GM18517 (cell line): ENCODE data around the gene FAM193A.
A peak's percentile ranks its signal among the peaks of the same experiment; 100 is the strongest.

Experiments
- ATAC-seq: cut with Tn5 transposase; IDR thresholded peaks from one replicate; pipeline ENCODE4 v1.9.1; 2021; ENCODE audit warnings: mild to moderate bottlenecking, moderate library complexity; ENCODE audit not compliant: unreplicated experiment

The FAM193A gene

DNA sequence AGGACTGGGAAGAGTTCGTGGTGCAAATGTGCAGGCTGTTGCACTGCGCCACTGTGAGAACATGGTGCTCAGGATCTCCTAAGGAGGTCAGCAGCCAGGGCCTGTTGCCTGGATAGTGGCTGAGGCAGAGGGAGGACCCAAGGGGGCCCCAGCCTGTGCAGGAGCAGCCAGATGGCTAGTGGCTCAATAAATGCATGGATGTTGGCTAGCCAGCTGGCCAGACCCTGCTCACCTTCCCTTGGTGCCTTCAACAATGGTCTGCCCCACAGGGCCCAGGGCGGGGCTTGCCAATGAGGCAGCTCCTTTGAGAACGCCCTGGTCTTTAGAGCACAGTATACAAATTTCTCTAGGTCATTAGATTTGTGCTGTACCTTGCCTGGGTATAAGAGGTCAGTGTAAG, 152.2 kb downstream of the FAM193A start:
- ATAC-seq: no peak

DNA sequence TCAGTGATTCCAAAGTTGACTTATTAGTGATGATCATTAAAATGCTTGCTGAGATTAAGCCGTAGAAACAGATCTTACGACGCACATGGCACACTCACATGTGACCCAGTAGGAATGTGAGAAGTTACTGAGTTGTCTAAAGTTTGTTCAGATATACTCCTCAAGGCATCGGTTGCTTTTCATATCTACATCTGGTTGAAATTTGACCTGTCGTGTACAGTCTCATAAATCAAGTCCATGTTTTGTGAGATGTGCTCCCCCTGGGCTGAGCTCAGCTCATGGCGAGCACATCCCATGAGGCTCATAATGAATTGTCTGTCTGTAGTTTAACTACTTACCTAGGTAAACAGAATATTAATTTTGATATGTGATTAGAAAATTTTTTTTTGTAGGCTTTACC, 152.7 kb downstream of the FAM193A start:
- no peak for ATAC-seq

DNA sequence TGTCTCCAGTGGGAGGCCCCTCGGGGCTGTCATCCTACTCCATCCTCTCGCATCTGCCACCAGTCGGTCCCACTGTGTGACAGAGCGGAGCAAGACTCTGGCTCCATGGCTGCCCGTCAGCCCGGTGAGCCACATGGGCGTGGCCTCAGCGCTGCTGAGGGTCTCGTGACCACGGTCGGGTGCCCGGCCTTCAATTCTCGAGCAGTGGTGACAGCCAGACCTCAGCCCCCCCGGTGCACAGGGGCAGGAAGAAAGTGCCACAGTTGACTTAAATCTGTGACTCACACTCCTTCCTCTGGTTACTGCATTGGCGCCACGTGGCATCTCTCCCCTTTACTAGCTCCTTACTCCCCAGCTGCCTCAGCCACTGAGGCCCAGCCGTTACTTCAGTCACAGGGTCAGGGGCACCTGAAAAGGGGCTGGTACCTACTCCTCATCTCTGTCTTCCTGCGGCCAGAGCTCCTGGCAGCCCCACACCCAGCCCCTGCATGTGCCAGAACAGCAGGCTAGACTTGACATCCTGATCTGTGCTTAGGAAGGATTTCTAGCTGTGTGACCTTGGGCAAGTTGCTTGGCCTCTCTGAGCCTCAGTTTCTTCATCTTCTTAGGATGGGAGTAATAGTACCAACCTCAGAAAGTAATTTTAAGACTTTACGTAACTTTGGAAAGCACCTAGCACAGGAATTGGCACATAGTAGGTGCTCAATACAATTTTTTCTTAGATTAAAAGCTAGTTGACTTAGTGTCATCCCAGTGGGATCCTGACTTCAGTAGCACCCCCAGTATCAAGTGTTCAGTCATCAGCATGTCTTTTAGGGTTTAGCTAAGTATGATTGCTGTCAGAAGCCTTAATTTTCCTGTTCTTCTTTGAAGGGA, 153.6 kb downstream of the FAM193A start:
- ATAC-seq: no peak

DNA sequence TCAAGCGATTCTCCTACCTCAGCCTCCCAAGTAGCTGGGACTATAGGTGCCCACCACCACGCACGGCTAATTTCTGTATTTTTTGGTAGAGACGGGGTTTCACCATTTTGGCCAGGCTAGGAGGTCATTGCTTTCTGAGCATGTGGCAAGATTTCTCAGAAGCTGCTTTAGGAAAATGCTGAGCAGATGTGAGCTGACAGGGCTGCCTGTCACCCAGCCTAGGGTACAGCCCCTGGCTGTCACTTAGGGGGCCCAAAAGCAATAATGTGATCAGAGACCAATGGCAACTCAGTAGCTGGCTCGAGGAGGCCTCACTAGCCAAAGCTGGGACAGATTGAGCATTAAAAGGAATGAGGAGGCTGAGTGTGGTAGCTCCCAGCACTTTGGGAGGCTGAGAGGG, 154.9 kb downstream of the FAM193A start:
- no peak for ATAC-seq

DNA sequence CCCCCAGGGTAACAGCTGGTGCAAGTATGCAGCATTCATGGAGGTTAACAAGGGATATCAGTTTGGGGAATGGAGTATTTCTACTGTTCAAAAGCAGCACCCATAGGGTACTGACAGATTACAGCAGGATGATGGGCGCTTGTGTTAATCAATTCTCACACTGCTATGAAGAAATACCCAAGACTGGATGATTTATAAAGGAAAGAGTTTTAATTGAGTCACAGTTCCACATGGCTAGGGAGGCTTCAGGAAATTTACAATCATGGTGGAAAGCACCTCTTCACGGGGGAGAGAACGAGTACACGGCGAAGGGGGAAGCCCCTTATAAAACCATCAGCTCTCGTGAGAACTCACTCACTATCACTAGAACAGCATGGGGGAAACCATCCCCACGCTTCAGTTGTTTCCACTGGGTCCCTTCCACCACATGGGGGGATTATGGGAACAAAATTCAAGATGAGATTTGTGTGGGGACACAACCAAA, 155.5 kb downstream of the FAM193A start:
- no peak for ATAC-seq

DNA sequence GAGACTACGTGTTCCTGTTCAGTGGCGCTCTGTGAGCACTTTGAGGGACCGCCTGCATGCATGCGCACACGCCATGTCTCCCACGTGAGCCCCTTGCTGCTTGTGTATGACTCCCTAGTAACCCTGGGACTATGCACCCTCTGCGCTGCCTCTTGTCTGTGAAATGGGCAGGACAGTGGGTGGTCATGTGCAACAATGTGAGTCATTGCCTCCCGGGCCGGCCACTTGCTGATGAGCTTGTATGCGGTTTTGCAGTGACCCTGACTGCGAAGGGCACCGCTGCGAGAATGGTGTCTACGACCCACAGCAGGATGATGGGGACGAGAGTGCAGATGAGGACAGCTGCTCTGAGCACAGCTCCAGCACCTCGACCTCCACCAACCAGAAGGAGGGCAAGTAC, 158.2 kb downstream of the FAM193A start:
- no peak for ATAC-seq

DNA sequence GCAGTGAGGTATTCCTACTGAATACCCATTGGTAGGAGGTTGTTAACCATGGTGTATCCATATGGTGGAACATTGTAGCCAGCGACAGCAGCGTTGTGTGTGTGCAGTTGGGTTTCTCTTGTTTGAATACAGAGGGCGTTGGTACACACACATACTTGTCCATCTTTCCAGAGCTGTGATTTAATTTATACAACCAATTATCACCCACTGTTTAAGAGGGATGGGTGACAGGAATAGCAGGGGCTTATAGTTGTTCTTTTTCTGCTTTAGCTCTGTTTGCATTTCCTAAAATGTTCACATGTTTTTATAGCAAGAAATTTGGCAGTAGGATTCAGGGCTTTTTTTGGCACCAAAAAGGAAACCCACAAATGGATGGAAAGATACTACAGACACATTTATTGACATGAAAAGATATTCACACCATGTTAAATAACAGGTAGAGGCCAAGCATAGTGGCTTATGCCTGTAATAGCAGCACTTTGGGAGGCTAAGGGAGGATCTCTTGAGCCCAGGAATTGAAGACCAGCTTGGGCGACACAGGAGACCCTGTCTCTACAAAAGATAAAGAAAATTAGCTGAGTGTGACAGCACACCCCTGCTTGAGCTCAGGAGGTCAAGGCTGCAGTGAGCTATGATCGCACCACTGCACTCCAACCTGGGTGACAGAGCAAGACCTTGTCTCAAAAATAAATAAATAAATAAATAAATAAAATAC, 159.1 kb downstream of the FAM193A start:
- no peak for ATAC-seq

DNA sequence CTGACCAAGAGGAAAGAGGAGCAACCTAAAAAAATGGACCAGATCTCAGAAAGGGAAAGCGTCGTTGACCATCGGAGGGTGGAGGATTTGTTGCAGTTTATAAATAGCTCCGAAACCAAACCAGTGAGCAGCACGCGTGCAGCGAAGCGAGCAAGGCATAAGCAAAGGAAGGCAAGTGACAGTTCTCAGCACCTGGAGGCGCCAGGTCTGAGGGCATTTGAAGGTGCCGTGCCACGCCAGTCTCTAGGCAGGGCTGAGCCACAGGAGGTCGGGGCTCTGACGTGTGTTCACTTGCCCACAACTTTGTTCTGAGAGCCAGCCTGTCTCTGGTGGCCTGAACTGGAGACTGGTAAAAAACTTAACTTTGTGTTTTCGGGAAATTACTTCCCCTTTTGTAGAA, 160.0 kb downstream of the FAM193A start:
- peak; percentile 93 for ATAC-seq

DNA sequence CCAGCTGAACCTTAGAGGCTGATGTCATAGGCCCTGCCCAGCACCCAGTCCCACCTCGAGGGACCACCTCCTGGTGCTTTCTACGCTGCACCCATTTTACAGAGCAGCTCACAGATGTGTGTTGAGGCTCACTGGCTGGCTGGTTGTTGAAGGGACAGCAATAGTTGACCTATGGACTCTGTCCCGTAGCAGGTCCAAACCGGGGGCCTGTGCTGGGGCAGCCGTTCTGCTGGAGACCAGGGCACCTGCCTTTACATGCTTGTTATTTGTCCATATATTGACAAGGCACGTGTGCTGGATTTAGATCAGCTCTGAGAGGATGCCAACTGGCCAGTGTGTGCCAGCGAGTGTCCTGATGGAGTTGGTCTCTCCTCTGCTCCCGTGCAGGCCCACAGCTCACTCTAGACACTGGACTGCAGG, 161.6 kb downstream of the FAM193A start:
- no peak for ATAC-seq

DNA sequence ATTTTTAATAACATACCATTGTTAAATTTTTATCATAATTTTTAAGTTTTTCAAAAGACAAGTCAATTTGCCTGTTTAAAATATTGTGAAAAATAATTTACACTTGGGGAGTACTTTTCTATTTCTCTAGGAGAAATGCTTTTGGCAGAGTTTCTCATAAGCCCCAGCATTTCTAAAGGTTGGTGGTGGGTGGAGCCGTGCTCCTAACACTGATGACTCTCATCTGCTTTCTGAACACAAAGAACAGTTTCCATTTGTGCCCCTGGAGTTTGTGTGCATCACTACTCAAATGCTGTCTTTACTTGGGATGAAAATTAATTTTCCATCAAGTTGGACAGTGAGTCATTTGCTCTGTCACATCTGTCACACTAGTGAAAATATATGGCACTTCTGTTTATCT, 162.1 kb downstream of the FAM193A start:
- no peak for ATAC-seq

DNA sequence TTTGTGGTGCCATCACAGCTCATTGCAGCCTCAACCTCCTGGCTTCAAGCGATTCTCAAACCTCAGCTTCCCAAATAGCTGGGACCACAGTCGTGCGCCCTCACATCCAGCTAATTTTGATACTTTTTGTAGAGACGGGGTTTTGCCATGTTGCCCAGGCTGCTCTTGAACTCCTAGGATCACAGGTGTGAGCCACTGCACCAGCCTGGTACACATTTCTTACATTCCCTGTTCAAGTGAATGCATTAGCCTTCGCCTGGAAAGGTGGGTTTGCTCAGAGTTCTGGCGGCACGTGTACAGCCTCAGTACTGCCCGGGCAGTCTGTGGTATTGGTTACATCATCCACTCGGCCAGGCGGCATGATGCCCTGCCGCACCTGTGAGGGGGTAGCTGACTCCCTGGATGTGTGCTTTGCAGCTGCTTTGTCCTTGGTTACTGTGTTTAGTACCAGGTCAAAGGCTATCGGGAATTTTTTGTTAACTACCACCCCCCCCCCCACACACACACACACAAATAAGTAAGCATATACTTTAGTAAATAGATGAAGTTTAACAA, 162.6 kb downstream of the FAM193A start:
- ATAC-seq: no peak

DNA sequence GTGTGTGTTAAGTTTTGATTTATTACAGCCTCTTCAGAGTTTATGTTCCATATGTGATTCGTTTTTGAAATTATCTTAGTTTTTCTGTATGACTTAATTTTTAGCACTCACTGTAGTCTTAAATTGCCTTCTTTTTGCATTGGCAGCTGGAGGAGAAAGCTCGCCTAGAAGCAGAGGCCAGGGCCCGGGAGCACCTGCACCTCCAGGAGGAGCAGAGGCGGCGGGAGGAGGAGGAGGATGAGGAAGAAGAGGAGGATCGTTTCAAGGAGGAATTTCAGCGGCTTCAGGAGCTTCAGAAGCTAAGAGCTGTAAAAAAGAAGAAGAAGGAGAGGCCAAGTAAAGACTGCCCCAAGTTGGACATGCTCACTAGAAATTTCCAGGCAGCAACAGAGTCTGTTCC, 163.1 kb downstream of the FAM193A start:
- no peak for ATAC-seq

DNA sequence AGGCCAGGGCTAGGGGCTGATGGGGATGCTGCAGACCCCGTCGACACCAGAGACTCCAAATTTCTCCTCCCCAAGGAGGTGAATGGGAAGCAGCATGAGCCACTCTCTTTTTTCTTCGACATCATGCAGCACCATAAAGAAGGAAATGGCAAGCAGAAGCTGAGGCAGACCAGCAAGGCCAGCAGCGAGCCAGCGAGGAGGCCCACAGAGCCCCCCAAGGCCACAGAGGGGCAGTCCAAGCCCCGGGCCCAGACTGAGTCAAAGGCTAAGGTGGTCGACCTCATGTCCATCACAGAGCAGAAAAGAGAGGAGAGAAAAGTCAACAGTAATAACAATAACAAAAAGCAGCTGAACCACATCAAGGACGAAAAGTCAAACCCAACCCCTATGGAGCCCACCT, 163.6 kb downstream of the FAM193A start:
- no peak for ATAC-seq

DNA sequence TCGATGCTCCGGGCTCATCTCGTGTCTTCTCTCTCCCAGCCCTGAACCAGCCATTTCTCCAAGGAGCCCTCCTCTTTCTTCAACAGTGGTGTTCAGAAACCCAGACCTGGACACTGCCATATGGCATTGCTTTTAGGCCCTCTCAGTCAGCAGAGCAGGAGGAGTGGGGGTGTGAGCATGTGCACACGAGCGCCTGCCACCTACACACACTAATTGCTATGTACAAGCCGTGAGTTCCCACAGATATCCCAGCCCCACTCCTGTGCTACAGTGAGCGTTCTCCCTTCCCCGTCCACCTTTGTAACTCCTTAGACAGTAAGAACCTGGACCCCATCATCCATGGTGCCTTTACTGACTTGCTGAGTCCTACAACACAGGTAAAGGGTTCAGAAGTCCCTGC, 165.9 kb downstream of the FAM193A start:
- ATAC-seq: no peak

DNA sequence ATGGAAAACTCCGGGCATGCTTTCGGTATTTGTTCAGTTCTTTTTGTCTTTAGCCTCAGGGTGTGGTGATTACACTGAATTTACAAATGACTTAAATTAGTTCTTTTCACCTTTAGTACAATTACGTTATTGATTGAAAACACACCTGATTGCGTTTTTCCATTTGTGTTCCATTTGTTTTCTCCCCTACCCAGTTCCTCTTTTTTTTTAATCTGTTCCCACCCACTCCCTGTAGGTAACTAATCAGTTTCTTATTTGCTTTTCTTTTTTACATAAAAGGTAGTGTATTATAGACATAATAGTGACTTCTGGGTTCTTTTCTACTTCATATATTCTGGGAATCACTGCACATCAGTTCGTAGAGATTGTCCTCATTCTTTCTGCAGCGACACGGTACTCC, 166.3 kb downstream of the FAM193A start:
- no peak for ATAC-seq

DNA sequence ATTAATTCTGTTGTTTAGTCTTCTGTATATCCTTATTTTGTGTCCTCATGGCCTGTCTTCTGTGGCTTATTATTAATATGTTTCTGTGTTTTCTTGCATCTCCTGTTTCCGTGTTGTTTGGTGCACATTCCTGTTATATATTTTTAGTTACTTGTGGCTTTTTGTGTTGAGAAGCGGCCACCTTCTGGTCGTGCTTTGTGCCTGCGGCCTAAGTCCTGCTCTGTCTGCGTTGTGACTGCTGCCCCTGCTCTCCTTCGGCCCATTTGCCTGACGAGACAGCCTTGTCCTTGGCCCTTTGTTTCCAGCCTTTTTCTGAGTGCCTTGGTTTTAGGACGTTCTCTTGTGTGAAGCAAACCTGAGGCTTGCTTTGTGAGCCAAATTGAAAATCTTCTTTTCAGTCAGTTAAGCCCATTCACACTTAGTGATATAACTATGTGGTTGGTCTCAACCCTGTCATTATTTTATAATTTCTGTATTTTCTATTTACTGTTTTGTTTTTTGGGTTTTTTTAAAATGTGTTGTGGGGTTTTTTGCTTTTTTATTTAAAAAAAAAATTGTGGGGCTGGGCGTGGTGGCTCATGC, 175.9 kb downstream of the FAM193A start:
- no peak for ATAC-seq

DNA sequence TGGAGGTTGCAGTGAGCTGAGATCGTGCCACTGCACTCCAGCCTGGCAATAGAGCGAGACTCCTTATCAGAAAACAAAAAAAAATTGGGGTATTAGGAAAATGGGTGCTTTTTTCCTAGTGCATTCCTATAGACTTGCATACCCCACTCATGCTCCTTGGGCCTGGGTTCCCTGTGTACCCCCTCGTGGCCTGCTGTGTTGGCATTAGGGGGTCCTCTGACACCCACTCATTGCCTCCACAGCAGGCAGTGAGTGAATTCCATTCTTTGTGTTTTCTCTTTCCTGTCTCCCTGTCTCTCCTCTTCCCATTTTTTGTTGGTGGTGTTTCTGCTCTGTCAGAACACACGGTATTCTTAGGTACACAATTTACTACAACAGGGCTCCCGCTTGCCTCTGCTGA, 176.9 kb downstream of the FAM193A start:
- no peak for ATAC-seq

DNA sequence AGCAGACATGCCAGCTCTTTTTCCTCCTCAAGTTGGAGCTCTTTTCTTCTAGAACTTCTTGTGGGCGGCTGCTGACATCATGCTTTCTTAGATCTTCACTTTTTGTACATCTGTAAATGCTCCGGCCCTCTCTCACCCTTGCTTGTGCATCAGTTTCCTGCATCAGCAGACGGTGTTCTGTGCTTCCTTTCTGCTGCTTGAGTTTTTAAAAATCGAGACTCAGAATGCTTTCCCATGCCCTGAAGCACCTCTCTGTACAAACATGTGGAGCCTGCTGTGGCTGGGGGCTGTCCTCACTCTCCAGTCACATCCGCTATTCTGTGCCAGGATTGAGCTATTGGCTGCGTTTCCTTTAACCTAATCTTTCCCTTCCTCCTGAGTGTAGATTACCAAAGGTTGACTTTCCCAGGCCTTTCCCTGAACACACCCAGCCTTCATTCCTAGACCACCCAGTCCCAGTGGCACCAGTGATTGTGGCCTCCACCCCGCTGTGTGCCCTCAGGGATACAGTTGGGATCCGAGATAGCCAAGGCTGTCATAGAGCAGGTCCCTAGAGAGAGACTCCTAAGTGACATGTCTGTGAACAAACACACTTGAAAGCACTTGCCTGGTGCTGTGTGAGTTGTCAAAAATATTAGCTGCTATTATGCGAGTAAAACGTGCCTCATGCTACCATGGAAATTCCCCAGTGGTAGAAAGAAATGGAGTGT, 177.8 kb downstream of the FAM193A start:
- no peak for ATAC-seq

DNA sequence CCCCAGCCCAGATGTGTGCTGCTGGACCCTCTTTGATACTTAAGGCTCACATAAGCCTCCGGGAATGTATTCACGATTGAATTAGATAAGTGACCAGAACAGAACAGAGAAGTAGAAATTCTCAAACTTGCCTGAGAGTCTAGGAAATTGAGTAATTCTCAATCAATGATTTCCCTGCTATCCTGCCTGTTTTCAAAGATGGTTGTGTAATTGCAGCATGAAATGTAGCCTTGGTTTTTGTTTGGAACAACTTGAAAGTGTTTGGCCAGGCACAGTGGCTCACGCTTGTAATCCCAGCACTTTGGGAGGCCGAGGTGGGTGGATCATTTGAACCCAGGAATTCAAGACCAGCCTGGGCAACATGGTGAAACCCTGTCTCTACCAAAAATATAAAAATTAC, 178.5 kb downstream of the FAM193A start:
- no peak for ATAC-seq

DNA sequence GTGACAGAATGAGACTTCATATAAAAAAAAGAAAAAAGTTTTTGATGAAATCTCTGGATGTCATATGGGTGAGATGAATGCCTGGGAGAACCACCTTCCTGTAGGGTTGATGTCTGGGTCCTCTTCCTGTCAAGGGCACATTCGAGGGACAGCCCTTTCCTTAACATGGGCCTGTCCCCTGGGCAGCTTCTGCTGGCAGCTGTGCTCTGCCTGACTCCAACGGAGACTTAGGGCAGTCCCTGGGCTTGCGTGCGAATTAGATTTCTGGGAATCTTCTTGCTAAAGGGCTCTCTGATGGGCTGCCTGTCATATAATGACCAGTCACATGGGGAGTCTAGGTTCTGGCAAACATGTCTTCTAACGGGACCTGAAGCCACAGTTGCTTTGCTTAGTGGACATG, 179.0 kb downstream of the FAM193A start:
- ATAC-seq: no peak

DNA sequence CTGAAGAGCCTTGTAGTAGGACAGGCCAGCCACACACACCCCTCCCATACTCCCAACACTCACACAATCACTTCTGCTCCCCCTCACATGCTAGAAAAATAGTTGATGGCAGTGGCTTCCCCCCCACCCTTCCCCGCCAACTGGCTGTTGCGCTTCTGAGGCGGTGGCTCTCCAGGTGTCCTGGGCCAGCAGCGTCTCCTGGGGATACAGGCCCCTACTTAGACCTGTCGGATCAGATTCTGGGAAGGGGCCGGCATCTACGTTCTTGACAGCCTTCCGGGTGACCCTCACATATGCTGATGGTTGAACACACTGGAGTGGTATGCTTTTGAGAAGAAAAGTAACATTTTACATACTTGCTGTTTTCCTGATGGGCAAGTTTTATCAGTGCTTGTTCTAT, 179.8 kb downstream of the FAM193A start:
- ATAC-seq: no peak
